HG02610 (cell line): Measurements from ENCODE around the gene TMEM207.
"Not testable (repeated sequence)": the region's sequence is repeated elsewhere in the genome, so short reads cannot be mapped to it uniquely, and the experiment has no call there.

Experiments
- ATAC-seq: cut with Tn5 transposase; IDR thresholded peaks from one replicate; pipeline ENCODE4 v1.9.1; 2021; ENCODE audit warnings: mild to moderate bottlenecking, moderate library complexity; ENCODE audit not compliant: unreplicated experiment

TMEM207 gene

DNA sequence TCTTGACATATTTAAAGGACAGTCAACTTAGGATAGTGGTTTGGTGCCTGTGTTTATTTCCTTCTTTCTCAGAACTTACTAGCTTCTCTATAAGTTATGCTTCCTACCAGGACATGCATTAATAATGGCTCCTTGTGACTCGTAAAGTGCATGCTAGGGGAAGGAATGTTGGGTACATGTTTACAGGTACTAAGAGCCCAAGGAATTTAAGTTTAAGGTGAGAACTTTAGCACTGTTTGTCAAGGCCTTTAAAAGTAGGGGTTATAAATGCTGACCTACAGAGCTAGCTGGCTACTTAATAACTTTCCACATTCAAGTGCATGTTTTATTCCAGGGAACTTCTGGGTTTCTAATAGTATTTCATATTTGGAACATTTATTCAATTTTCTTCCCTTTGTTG is at the start of gene TMEM207:
Gene TMEM207, minus strand, starts transcription at position 101 of the 400 bp plus-strand sequence. Its CDS starts 92 bp downstream, at position 9.
- no peak for ATAC-seq

DNA sequence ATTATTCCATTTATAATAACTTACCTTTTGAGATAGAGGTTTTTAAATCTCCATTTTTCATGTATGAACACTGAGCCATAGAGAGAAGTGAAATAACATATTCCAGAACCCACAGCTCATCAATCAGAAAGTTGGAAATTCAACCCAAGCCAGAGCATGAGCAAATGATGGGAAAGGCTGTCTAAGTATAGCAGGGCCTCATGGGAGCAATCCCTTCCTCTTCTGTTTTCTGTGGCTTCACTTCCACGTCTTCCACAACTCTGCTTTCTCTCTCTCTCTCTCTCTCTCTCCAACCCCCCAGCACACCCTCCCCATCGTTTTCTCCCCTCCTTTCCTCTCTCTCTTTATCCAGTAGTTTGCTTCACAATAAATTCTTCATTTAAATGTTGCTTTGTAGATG is 49.4 kb upstream of the TMEM207 start:
- ATAC-seq: no peak

DNA sequence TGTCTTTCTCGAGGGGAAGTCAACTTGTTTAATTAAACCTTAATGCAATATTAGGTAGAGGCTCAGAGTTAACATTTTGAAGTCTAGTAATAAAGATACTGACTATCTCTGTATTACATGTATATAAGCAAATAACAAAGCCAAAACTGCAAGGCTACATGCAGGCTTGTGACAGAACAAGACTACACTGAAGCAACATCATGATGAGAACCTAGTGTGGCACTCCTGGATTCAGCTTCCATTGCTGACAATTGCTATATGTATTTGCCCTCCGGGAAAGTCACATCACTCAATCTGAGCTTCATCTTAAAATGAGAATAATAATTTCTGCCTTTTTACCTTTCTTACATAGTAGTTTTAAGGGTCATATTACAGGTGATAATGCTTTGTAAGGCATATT is 48.6 kb upstream of the TMEM207 start:
- no peak for ATAC-seq

DNA sequence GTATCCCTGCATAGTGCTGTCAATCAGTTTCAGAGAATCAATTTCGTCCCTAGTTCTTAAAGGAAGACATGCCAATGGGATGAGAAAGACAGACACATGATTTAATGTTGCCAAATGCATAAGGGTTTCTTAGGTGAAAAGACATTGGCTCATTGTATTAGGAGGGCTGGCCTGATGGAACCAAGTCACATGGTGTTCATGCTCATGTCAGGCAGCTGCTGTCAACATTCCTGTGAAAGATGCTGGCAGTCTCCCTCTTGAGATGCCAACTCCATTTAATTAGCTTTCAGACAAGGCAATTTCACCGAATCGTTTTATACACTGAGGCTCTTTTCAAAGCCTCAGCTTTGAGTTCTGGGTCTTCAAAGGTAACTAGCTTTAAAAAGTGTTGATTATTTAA is 48.1 kb upstream of the TMEM207 start:
- no peak for ATAC-seq

DNA sequence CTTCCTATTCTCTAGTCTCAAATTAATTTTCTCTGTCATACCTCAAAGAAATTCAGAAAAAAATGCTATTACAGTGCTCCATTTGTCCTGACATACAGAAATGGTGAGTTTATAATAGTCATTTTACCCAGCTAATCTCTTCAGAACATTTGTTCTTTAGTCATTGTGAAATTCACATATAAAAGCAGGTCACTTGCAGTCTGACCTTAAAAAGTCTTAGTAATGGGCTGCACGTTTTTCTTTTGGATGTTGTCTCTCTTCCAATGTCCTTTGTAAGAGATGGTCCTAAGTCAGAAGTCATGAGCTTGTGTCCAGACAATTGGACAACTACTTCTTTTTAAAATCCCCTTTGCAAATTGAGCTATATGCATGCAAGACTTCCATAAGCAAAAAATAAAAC is 47.2 kb upstream of the TMEM207 start:
- no peak for ATAC-seq

DNA sequence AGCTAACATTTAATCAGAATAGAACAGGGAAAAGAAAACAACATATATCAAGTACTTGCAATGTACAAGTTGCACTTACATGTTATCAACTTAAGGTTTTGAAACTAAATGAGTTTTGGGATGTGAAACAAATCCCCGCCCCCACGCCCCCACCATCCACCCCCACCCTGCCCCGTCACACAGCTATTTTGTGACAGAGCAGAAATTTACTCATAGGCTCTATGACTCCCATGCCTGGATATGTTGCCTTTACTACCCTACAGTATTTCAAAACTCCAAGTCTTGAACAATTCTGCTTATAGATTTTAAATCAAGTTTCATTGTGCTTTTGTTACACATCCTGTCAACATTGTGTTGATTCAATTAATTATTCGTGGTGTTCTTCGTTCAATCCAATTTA is 46.1 kb upstream of the TMEM207 start:
- ATAC-seq: no peak

DNA sequence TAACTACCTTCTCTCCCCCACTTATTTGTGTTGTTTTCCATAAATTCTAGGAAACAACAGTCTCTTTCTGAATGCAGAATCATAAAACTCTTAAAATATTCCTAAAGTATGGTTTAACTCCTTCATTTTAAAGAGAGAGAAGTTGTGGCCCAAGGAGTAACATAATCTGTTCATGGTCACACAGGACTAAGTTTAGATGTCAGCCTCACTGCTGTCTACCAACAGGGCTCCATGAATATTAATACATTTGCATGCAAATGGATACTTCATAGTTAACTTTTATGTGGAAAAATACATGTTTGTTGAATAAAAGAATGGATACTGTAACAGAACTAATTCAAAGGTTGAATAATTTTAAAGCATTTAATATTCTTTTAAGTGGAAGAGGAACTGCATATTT is 45.7 kb upstream of the TMEM207 start:
- no peak for ATAC-seq

DNA sequence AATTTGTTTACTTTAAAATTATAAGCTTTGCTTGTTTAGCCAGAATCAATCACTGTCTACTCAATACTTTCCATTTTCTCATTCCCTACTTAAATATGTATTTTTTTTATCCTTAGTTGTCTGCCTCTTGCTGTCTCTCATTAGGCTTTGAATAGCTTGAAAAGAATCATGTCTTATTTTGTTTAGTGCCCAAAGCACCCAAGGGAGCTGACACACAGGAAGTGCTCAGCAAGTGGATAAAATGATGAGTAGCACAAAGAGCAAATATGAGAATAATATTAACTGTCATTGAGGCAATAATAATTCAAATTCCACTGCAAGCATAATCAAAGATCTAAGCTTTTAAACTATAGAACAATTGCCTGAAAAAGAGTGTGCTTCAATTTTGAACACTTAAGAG is 45.2 kb upstream of the TMEM207 start:
- ATAC-seq: no peak

DNA sequence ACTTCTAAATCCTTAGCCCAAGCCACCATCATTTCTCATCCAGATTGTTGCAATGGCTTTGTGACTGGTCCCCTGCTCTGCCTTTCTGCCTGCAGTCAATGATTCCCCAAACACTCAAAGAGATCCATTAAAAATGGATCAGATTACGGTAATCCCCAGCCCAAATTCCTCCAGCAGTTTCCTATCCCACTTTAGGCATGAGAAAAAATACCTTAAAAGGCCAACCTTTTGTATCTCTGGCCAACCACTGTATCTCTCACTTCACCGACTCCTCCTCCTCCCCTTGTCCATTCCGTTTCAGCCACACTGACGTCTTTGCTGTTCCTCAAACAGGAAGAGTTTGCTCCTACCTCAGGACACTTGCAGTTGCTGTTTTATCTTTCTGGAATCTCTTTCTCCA is 43.3 kb upstream of the TMEM207 start:
- ATAC-seq: no peak

DNA sequence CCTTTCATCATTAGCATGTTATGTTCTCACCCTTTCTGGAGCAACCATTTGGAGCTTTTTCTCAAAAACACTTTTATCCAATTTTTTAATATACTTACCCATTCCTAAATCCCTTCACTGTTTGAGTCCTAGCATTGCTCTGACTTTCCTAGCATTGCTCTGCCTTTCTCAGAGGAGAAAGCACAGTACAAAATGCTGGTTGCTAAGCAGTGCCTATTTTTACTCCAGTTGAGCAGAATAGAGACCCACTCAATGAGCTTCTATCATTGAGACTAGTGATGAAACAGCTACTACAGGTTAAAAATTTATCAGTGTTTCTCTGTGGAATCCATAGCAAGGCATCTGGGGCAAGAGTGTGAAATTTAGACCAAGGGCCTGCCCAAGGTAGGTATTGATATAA is 42.4 kb upstream of the TMEM207 start:
- ATAC-seq: no peak

DNA sequence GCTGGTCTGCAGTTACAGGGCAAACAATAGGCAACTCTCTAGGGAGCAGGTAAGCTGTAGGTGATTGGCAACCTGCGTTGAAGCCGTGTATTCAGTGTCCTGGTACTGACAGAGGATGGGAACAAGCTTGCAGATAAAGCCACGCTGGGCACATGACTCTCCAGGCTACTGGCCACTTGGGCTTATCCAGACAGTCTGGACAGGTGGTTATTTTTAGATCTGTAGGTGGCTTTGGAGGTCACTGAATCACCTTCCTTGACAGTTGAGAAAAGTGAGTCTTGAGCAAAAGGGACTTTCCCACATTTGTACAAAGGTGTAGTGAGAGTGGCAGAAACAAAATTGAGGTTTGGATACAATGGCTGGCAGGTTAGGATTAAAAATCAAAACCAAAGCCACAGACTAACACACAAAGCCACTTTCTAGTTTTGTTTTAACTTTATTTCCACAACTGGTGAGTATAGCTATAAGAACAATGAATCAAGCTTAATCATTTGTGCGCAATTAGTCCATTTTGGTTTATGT is 41.9 kb upstream of the TMEM207 start:
- no peak for ATAC-seq

DNA sequence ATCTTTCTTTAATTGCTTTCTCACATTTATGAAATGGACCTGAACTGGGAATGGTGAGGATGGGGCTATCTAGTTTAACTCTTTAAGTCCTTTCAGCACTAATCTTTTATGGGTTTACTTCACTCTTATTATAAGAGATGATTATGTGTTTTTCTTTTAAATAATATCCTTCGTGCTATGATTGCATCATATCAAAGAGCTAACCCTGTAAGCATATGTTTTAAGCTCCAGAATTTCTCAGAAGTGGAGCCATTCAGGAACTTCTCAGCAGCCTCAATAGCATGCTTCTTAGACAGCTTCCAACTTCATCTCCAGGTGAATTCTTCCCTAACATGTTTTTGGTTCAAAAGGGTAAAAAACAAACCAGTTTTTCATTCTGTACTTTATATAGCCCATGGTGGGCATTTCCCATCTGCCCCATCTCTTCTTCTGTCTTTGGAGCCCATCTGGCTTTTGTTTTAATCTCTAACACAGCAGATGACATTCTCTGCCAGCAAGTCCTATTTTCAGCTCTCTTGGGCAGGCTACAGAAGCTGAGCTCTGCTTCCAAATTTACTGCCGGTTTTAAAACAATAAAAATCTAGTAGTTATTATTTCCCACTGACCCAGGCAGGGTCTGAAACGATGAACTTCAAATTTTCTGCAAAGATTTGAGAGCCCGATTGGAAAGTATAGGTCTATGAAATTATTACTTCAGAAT is 37.4 kb upstream of the TMEM207 start:
- ATAC-seq: no peak

DNA sequence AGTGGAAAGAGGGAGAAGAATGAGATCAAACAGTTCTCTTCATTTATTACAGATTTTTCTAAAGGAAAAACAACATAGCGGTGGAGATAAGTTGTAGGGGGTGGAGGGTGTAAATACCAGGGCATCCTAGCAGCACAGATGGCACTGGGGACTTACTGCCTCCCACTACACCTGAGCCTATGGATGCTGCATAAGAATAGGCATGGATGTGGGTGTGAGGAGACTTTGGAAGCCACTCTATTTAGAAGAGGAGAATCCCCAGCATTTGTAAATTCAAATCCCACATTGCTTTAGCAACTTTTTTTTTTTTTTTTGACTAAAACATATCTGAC is 36.8 kb upstream of the TMEM207 start:
- ATAC-seq: no peak

DNA sequence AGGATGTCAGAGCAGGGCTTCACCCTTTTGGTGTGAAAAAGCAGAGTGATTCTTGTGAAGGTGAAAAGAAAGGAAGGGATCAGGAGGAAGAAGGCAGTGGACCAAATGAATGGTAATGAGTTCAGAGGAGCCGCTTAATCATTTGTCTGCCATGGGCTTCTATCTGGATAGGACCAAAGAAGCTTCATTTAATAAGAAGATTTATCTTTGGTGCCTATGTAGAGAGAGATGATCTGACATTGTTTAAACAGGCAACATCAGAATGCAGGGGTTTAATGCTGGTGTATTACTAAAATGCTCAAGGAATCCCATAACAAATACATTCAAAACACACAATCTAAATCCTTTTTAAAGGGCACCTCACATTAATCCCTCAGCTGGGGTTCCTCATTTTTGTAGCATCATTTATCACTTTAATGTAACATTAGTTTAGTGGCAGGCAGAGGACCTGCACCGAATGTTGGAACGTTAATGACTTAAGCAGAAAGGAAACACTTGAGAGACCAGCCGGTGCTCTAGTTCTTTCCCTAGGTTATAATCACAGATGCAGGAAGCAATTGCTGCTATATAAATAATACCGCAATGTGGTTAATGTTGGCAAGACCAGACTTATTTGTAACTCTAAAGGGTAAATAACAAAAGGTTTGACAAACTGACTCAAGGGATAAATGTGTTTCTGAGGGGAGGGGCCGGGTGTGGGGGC is 36.3 kb upstream of the TMEM207 start:
- no peak for ATAC-seq

DNA sequence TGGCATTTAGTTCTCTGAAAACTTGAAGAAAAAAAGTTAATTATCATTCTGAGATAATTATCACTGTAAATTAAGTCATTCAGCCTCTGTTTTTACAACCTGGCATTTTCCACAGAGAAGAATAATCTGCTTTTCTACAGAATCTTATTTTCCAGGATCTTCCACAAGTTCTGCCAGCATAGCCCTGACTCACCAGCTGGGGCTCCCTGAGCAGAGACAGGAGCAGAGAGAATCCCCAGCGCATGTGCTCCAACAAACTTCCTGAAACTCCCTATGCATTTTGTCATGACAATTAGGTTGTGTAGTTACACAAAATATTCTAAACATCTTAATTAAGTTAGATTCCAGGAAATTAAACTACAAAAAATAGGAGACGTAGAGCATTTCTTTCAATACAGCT is 32.1 kb upstream of the TMEM207 start:
- ATAC-seq: no peak

DNA sequence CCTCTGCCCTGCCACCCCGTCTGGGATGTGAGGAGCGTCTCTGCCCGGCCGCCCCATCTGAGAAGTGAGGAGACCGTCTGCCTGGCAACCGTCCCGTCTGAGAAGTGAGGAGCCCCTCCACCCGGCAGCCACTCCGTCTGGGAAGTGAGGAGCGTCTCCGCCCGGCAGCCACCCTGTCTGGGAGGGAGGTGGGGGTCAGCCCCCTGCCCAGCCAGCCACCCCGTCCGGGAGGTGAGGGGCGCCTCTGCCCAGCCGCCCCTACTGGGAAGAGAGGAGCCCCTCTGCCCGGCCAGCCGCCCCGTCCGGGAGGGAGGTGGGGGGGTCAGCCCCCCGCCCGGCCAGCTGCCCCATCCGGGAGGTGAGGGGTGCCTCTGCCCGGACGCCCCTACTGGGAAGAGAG is 23.6 kb upstream of the TMEM207 start:
- not testable (repeated sequence) for ATAC-seq

DNA sequence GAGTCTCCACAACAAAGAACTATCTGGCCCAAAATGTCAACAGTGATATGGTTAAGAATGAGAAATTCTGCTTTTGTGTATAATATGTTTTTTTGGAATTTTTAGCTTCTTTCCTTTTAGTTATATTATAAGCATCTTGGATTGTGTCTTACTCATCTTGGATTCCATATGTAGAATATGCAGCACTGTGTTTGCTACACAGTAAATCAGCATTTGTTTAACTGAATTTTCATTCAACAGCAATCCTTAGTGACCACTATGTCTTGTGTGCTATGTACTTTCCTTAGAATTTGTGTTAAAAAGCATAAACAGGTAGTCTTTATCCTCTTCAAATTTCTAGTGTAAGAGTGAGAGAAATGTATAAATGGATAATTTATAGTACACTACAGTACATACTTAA is 18.2 kb upstream of the TMEM207 start:
- no peak for ATAC-seq

DNA sequence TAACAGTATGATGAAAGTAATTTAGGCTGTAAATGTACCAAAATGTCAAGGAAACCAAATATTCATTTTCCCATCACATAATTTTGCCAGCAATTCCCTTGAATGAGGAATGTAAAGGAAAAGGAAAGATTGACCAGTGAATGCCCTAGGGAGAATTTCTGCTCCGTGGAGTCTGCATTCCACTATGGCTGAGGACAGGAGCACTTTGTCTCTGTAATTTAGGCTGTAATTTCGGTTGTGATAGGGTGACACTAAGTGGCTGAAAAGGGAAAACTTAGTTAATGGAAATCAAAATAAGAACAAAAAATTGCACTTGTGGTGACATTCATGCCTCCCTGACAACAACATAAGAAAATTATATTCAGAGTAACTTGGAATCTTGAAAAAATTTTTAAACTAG is 8.3 kb upstream of the TMEM207 start:
- no peak for ATAC-seq

DNA sequence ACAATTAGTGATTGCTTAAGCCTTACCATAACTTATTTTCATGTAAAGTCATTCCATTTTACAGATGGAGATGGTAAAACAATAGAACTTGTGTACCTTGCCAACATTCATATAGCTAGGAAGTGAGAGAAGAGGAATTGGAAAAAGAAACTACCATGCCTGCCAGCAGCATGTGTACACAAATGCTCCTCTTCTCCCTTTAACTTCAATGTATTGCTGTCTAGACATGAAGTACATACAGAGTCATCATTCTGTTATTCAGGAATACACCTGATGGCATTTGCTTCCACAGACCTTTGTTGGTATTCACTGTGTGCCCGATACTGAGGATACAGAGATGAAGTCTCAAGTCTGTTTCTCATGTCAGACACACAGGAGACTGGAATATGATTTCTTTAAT is 7.1 kb upstream of the TMEM207 start:
- ATAC-seq: no peak

DNA sequence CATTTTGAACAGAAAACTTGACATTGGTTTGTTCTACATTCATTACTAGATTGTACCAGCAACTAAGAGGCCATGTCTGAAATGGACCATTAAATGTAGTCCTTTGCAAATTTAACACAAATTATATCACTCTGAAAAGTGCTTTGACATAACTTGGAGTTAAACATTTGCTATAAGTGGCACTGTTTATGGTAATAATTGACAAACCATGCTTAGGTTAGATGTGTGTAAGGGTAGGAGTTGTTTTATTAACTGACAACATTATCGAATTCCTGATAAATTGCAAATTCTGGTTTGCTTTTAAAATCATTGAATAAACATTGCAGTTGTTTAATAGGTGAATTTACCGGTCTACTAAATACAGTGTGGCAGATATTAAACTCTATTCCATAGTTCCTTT is 6.1 kb upstream of the TMEM207 start:
- no peak for ATAC-seq

DNA sequence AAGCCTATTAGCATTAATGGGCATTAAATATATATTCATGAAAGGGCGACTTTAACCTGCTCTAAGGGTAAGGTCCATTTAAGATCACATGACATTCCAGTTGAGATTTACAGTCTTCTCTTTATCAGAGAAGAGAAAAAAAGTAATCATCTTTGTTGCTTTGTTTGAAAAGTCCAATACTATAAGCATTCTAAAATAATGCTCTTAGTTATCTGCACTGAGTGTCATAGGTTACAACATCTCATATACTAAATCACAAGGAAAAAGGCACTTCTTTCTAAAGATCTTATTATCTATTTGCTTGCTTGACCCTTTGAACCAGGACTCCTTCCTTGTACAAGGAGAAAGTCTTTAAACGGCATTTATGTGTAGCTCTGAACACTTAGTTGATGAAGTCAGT is 1.4 kb downstream of the TMEM207 start:
- no peak for ATAC-seq

DNA sequence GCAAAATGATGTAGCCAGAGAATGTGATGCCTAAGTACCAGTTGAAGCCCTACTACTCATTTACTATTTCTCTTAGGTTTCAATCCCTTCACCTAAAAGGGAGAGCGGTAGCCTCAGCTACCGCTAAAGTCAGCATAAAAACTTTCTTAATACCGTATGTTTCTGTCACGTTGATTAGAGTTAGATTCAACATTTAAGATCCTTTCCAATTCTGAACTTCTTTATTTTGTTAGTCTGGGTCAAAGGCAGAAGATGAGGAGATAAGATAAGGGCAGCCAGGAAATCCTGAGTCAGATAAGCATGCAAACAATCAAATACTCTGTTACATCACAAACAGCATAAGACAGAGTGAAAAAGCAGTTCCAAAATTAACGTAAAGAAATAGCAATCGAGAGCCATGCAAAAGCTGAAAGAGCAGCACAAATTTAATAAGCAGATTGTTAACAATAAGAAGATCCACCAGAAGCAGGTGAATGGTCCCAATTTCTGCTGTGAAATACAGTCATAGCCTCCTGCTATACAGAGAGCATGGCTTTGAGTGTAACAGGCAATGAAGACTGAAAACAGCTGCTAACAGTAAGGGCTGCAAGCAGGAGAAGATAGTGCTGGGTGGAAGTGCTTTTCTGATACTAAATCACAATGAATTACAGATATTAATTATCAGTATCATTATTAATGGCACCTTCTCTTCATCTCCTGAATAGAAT is 3.0 kb downstream of the TMEM207 start:
- ATAC-seq: no peak
